ENCODE data around the gene ROPN1B. TPM values are rescaled to one million over a fixed set of nuclear protein-coding genes. Genes with fewer than 3 reads are reported as not detected.
"Not testable (repeated sequence)": the region's sequence is repeated elsewhere in the genome, so short reads cannot be mapped to it uniquely, and the experiment has no call there.

Gene ROPN1B
- polyA plus RNA-seq, 1 experiment: not detected

DNA sequence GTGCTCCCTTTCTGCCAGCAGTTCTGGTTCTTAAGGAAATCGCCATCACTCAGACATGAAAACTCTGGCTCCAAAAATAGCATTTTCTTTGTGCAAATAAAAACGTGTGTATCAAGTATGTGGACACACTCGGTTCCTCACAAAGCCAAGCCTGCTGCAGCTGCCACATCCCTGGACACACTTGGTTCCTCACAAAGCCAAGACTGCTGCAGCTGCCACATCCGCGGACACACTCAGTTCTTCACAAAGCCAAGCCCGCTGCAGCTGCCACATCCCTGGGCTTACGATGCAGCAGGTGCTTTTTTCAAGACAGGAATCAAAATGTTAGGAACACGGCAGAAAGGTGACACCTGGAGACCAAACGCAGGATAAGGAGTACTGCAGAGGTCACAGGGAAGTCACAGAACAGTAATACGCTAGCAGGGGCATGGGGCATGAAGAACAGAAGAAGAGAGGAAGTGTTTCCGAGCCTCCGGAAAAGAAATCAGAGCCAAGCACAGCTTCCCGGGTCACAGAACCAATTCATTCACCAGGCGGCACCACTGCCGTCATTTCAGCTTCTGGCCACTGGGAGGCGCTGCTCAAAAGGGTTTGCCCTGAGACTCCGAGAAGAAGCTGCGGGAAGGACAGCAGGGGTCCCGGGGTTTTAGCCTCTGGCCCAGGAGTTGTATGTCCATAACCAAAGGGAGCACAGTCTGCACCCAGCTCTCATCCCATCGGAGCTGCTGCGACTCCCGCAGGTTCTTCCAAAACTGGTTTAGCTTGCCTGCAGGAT is 40.0 kb upstream of the ROPN1B start:
- TF ChIP-seq, protein P1, sequence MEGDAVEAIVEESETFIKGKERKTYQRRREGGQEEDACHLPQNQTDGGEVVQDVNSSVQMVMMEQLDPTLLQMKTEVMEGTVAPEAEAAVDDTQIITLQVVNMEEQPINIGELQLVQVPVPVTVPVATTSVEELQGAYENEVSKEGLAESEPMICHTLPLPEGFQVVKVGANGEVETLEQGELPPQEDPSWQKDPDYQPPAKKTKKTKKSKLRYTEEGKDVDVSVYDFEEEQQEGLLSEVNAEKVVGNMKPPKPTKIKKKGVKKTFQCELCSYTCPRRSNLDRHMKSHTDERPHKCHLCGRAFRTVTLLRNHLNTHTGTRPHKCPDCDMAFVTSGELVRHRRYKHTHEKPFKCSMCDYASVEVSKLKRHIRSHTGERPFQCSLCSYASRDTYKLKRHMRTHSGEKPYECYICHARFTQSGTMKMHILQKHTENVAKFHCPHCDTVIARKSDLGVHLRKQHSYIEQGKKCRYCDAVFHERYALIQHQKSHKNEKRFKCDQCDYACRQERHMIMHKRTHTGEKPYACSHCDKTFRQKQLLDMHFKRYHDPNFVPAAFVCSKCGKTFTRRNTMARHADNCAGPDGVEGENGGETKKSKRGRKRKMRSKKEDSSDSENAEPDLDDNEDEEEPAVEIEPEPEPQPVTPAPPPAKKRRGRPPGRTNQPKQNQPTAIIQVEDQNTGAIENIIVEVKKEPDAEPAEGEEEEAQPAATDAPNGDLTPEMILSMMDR (IDR thresholded peaks at IDR 0.05; ENCODE audit: low read depth, low read length): peak; percentile 33
- H3K9me3 ChIP-seq (ENCODE audit: control insufficient read depth, insufficient read depth, low read length); H3K4me3 ChIP-seq (ENCODE audit: low read depth, low read length); DNase-seq (ENCODE audit: low read depth, low spot score); H3K27me3 ChIP-seq (ENCODE audit: control insufficient read depth, insufficient read depth, low read length); H3K27ac ChIP-seq (ENCODE audit: low read depth, low read length); POLR2A ChIA-PET: not testable (repeated sequence)
- CTCF ChIA-PET: interaction anchor here (0.9 to 1.3 kb wide), 2 partner anchors 150 to 191 kb away, joined by 3 read pairs; no protein-coding TSS in a partner anchor

DNA sequence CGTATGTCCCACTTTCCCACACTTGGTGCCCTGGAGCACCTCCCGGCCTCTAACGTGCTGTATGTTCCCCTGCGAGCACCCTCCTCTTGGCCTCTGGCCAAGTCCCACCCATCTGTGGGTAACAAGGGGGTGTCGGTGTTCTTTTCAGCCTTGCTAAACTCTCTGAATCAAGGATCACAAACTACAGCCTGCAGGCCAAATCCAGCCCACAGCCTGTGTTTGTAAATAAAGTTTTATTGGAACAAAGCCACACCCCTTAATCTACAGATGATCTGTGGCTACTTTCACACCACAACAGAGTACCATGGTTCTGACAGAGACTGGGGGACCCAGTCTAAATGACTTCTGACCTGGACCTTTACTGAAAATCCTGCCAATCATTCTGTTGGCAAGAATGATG is 39.2 kb upstream of the ROPN1B start:
- H3K27me3 ChIP-seq (ENCODE audit: control insufficient read depth, insufficient read depth, low read length); H3K9me3 ChIP-seq (ENCODE audit: control insufficient read depth, insufficient read depth, low read length); H3K4me3 ChIP-seq (ENCODE audit: low read depth, low read length); POLR2A ChIA-PET; DNase-seq (ENCODE audit: low read depth, low spot score); H3K27ac ChIP-seq (ENCODE audit: low read depth, low read length): not testable (repeated sequence)
- CTCF ChIA-PET: interaction anchor here (0.9 to 1.3 kb wide), 2 partner anchors 149 to 190 kb away, joined by 3 read pairs; no protein-coding TSS in a partner anchor

DNA sequence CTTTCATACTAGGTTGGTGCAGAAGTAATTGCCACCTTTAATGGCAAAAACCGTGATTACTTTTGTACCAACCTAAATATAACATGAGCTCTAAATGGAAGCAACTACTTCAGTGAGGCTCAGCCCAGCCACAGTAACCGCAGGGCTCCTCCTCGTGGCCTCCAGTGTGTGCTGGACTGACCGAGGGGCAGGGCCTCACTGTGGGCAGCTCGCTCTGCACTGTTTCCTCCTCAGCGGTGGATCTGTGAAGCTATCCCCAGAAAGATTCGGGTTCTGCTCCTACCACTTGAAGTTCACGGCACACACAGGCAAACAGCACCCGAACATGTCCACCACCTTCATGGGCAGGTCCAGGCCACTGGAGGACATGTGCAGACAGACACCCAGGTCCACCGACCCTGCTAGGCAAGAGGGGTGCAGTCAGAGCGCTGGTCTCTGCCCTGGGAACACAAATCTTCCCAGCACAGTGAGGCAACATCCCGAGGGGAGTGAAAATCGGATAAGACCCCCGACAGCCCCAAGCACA is 37.6 kb upstream of the ROPN1B start:
- POLR2A ChIA-PET; H3K4me3 ChIP-seq (ENCODE audit: low read depth, low read length); H3K27ac ChIP-seq (ENCODE audit: low read depth, low read length); H3K27me3 ChIP-seq (ENCODE audit: control insufficient read depth, insufficient read depth, low read length); DNase-seq (ENCODE audit: low read depth, low spot score); H3K9me3 ChIP-seq (ENCODE audit: control insufficient read depth, insufficient read depth, low read length): not testable (repeated sequence)
- CTCF ChIA-PET: interaction anchor here (1.9 kb wide), 1 partner anchor 11 kb away, joined by 4 read pairs; no protein-coding TSS in a partner anchor

- CTCF ChIA-PET; H3K4me3 ChIP-seq (ENCODE audit: low read depth, low read length); H3K27ac ChIP-seq (ENCODE audit: low read depth, low read length); POLR2A ChIA-PET; H3K27me3 ChIP-seq (ENCODE audit: control insufficient read depth, insufficient read depth, low read length); H3K9me3 ChIP-seq (ENCODE audit: control insufficient read depth, insufficient read depth, low read length); DNase-seq (ENCODE audit: low read depth, low spot score): not testable (repeated sequence)
Measured at GRCh38 chr3:125933397-125934173, 35.4 kb upstream of the ROPN1B start.

DNA sequence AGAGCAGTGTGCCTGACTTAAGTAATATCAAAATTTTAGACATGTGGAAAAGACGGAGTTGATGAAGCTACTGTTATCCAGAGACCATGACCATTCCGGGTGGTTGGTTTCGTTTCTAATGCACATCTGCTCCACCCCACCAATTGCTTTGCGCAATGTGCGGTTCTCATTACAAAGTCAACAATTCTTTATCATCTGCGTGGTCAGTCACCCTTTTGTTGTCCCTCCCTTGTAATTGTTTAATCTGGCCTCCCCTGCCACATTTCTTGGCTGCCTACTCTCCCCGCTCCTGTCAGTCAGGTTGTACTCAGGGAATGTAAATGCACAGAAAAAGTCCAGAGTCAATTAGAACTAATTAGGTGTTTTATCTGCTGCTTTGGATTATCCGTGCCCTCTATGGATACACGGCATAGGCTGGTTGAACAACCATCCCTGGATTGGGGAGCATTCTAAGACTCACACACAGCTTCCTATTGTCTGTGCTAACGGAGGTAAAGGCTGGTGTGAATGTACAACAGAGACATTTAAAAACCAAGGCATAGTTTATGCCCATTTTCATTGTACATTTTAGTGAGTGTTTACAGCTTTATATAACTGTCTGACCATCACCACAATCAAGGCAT is 33.6 kb upstream of the ROPN1B start:
- CTCF ChIA-PET; H3K4me3 ChIP-seq (ENCODE audit: low read depth, low read length); H3K27ac ChIP-seq (ENCODE audit: low read depth, low read length); DNase-seq (ENCODE audit: low read depth, low spot score); H3K9me3 ChIP-seq (ENCODE audit: control insufficient read depth, insufficient read depth, low read length); H3K27me3 ChIP-seq (ENCODE audit: control insufficient read depth, insufficient read depth, low read length); POLR2A ChIA-PET: not testable (repeated sequence)

- POLR2A ChIA-PET; H3K27ac ChIP-seq (ENCODE audit: low read depth, low read length); H3K9me3 ChIP-seq (ENCODE audit: control insufficient read depth, insufficient read depth, low read length); H3K27me3 ChIP-seq (ENCODE audit: control insufficient read depth, insufficient read depth, low read length); H3K4me3 ChIP-seq (ENCODE audit: low read depth, low read length); DNase-seq (ENCODE audit: low read depth, low spot score): not testable (repeated sequence)
- TF ChIP-seq, protein P1 (IDR thresholded peaks at IDR 0.05; ENCODE audit: low read depth, low read length): peak; percentile 27
- CTCF ChIA-PET: interaction anchor here (0.6 kb wide), 1 partner anchor 340 kb away, joined by 7 read pairs; no protein-coding TSS in a partner anchor
Measured at GRCh38 chr3:125936210-125936815, 32.7 kb upstream of the ROPN1B start.

GRCh38 chr3:125936891-125937290 is 32.1 kb upstream of the ROPN1B start:
- H3K27ac ChIP-seq (ENCODE audit: low read depth, low read length); POLR2A ChIA-PET; H3K9me3 ChIP-seq (ENCODE audit: control insufficient read depth, insufficient read depth, low read length); H3K27me3 ChIP-seq (ENCODE audit: control insufficient read depth, insufficient read depth, low read length); DNase-seq (ENCODE audit: low read depth, low spot score); H3K4me3 ChIP-seq (ENCODE audit: low read depth, low read length): not testable (repeated sequence)
- CTCF ChIA-PET: interaction anchor here (0.6 kb wide), 1 partner anchor 341 kb away, joined by 7 read pairs; no protein-coding TSS in a partner anchor

GRCh38 chr3:125947806-125948205 is 21.2 kb upstream of the ROPN1B start:
- H3K4me3 ChIP-seq (ENCODE audit: low read depth, low read length); H3K27me3 ChIP-seq (ENCODE audit: control insufficient read depth, insufficient read depth, low read length); POLR2A ChIA-PET; H3K9me3 ChIP-seq (ENCODE audit: control insufficient read depth, insufficient read depth, low read length); DNase-seq (ENCODE audit: low read depth, low spot score); H3K27ac ChIP-seq (ENCODE audit: low read depth, low read length); CTCF ChIA-PET: not testable (repeated sequence)

DNA sequence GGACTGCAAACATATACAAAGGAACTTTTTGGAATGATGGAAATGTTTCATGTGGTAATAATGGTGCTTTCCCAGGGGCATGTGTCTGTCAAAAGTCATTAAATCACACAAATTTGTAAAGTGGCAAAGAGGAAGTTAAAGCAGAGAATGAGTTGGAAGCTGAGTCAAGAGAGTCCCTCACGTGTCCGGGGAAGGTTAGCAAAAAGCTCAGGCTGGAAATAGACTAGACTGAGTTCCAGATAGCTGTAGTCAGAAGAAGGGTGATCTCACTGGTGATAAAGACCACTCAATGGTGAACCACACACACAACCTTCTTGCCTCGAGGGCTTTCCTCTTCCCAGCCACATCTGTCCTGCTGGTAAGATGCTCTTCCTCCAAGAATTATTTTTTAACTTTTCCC is 20.1 kb upstream of the ROPN1B start:
- DNase-seq (ENCODE audit: low read depth, low spot score); H3K4me3 ChIP-seq (ENCODE audit: low read depth, low read length); CTCF ChIA-PET; POLR2A ChIA-PET; H3K27ac ChIP-seq (ENCODE audit: low read depth, low read length); H3K27me3 ChIP-seq (ENCODE audit: control insufficient read depth, insufficient read depth, low read length); H3K9me3 ChIP-seq (ENCODE audit: control insufficient read depth, insufficient read depth, low read length): not testable (repeated sequence)

Data from AG04450 (cell line).